ENCODE results near the gene DRD1.

- TF ChIP-seq POLR2A (IDR thresholded peaks at IDR 0.05) (no peak), POLR2AphosphoS5 (IDR thresholded peaks at IDR 0.05) (no peak)
Observed at GRCh38 chr5:175478008-175478383, 34.0 kb upstream of the DRD1 start.

Measured in gastroesophageal sphincter (tissue), 2 donors.